ENCODE results near the gene SCARF1. TPM values are rescaled to one million over a fixed set of nuclear protein-coding genes. Genes with fewer than 3 reads are reported as not detected.

Gene SCARF1
- total RNA-seq, 3 donors from 2014 or later (not counting 1 experiment from before 2014, with no cell fraction given): 0.59 to 3.1 (median 1.0) TPM

GRCh38 chr17:1621273-1621954 lies 24.1 kb downstream of the SCARF1 start:
- TF ChIP-seq, protein P1, sequence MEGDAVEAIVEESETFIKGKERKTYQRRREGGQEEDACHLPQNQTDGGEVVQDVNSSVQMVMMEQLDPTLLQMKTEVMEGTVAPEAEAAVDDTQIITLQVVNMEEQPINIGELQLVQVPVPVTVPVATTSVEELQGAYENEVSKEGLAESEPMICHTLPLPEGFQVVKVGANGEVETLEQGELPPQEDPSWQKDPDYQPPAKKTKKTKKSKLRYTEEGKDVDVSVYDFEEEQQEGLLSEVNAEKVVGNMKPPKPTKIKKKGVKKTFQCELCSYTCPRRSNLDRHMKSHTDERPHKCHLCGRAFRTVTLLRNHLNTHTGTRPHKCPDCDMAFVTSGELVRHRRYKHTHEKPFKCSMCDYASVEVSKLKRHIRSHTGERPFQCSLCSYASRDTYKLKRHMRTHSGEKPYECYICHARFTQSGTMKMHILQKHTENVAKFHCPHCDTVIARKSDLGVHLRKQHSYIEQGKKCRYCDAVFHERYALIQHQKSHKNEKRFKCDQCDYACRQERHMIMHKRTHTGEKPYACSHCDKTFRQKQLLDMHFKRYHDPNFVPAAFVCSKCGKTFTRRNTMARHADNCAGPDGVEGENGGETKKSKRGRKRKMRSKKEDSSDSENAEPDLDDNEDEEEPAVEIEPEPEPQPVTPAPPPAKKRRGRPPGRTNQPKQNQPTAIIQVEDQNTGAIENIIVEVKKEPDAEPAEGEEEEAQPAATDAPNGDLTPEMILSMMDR (IDR thresholded peaks at IDR 0.05): no peak
- ATAC-seq: no peak
- H3K9me3 ChIP-seq (ENCODE audit: control insufficient read depth, insufficient read depth, low read length): no peaks in the 10 kb centered on the region
- H3K27ac ChIP-seq (ENCODE audit: low read length): no peak overlapping the region
- H3K4me3 ChIP-seq (ENCODE audit: low read length): no peak overlapping the region
- H3K9me3 Mint-ChIP-seq: no peaks in the 10 kb centered on the region
- intact Hi-C loops (cut with micrococcal nuclease): no loop called here
- no peak for DNase-seq
- H3K27ac Mint-ChIP-seq: no peak overlapping the region
- H3K27me3 Mint-ChIP-seq (ENCODE audit: low read depth in 2 of 2): peaks cover 0 to 14% of the 10 kb centered on the region in 2 donors
- WGBS (ENCODE audit: insufficient coverage): 91% methylated on average over 22 of the region's 22 CpGs
- H3K4me3 Mint-ChIP-seq: no peak overlapping the region
- H3K36me3 ChIP-seq (ENCODE audit: control insufficient read depth, insufficient read depth, low read length): peaks cover 2% of the 10 kb centered on the region
- H3K36me3 Mint-ChIP-seq: no peaks in the 10 kb centered on the region
- H3K4me1 Mint-ChIP-seq: peaks cover 0 to 5% of the 10 kb centered on the region in 2 donors
- no peaks in the 10 kb centered on the region for H3K27me3 ChIP-seq (ENCODE audit: control insufficient read depth, insufficient read depth, low read length)
- peaks cover 6% of the 10 kb centered on the region for H3K4me1 ChIP-seq (ENCODE audit: control insufficient read depth, insufficient read depth, low read length)

GRCh38 chr17:1620486-1620885 lies 25.0 kb downstream of the SCARF1 start:
- no peak overlapping the region for H3K27ac ChIP-seq (ENCODE audit: low read length)
- H3K9me3 ChIP-seq (ENCODE audit: control insufficient read depth, insufficient read depth, low read length): no peaks in the 10 kb centered on the region
- Mint-ChIP-seq H3K9me3 (no peaks in the 10 kb centered on the region), H3K36me3 (no peaks in the 10 kb centered on the region), H3K4me1 (peaks cover 0 to 5% of the 10 kb centered on the region in 2 donors), H3K27ac (no peak overlapping the region), H3K4me3 (no peak overlapping the region), H3K27me3 (ENCODE audit: low read depth in 2 of 2) (peaks cover 0 to 5% of the 10 kb centered on the region in 2 donors)
- H3K4me1 ChIP-seq (ENCODE audit: control insufficient read depth, insufficient read depth, low read length): peaks cover 1% of the 10 kb centered on the region
- 89% methylated on average over 13 of the region's 13 CpGs for WGBS (ENCODE audit: insufficient coverage)
- ATAC-seq (no peak), DNase-seq (no peak)
- TF ChIP-seq, protein P1 (IDR thresholded peaks at IDR 0.05): no peak
- intact Hi-C loops (cut with micrococcal nuclease): no loop called here
- H3K36me3 ChIP-seq (ENCODE audit: control insufficient read depth, insufficient read depth, low read length): peaks cover 2% of the 10 kb centered on the region
- H3K27me3 ChIP-seq (ENCODE audit: control insufficient read depth, insufficient read depth, low read length): no peaks in the 10 kb centered on the region
- no peak overlapping the region for H3K4me3 ChIP-seq (ENCODE audit: low read length)

GRCh38 chr17:1617620-1618174 lies 27.8 kb downstream of the SCARF1 start:
- ATAC-seq: no peak
- H3K4me1 Mint-ChIP-seq: peaks cover 9 to 14% of the 10 kb centered on the region in 2 donors

More at GRCh38 chr17:1617620-1618174, 27.8 kb downstream of the SCARF1 start:
- peaks cover 2% of the 10 kb centered on the region for H3K36me3 ChIP-seq (ENCODE audit: control insufficient read depth, insufficient read depth, low read length)
- Mint-ChIP-seq H3K36me3 (no peaks in the 10 kb centered on the region), H3K9me3 (no peaks in the 10 kb centered on the region), H3K4me3 (no peak overlapping the region), H3K27ac (no peak overlapping the region), H3K27me3 (ENCODE audit: low read depth in 2 of 2) (no peaks in the 10 kb centered on the region)
- no peak overlapping the region for H3K27ac ChIP-seq (ENCODE audit: low read length)
- WGBS (ENCODE audit: insufficient coverage): 81% methylated on average over 20 of the region's 20 CpGs
- DNase-seq: no peak
- no peaks in the 10 kb centered on the region for H3K27me3 ChIP-seq (ENCODE audit: control insufficient read depth, insufficient read depth, low read length)
- no peaks in the 10 kb centered on the region for H3K9me3 ChIP-seq (ENCODE audit: control insufficient read depth, insufficient read depth, low read length)
- TF ChIP-seq, protein P1 (IDR thresholded peaks at IDR 0.05): no peak
- no peak overlapping the region for H3K4me3 ChIP-seq (ENCODE audit: low read length)
- intact Hi-C loops (cut with micrococcal nuclease): no loop called here
- H3K4me1 ChIP-seq (ENCODE audit: control insufficient read depth, insufficient read depth, low read length): peaks cover 5% of the 10 kb centered on the region

All from natural killer cell (primary cell).